SK-N-SH treated with all-trans-retinoic acid at 6 μM for 48 hours (cell line): Measurements from ENCODE around the gene NKAIN4.

Experiments
- ATAC-seq: fragments of 200-7000 bp; cut with Tn5 transposase; 3 replicates; pipeline ENCODE4 v1.9.1; 2020; ENCODE audit warnings: mild to moderate bottlenecking, moderate library complexity
- BACH2 ChIP-seq: fragments of 250-450 bp; sonication (Bioruptor Pico); IDR thresholded peaks from 2 replicates; pipeline ENCODE4 v1.9.0; 2021; ENCODE audit warnings: mild to moderate bottlenecking, borderline replicate concordance
- CREB5 ChIP-seq: fragments of 250-450 bp; sonication (Bioruptor Pico); IDR thresholded peaks from 2 replicates; pipeline ENCODE4 v1.5.1; 2020; ENCODE audit warnings: low read depth, mild to moderate bottlenecking, moderate library complexity
- CSDC2 ChIP-seq: fragments of 250-450 bp; sonication (Bioruptor Pico); IDR thresholded peaks from 2 replicates; pipeline ENCODE4 v1.5.0; 2020; ENCODE audit warnings: mild to moderate bottlenecking, moderate library complexity
- CSRNP3 ChIP-seq: fragments of 250-450 bp; sonication (Bioruptor Pico); IDR thresholded peaks from 2 replicates; pipeline ENCODE4 v1.5.1; 2021; ENCODE audit warnings: mild to moderate bottlenecking, moderate library complexity
- GLIS3 ChIP-seq: fragments of 250-450 bp; sonication (Bioruptor Pico); IDR thresholded peaks from 2 replicates; pipeline ENCODE4 v1.5.0; 2020; ENCODE audit warnings: mild to moderate bottlenecking, moderate library complexity
- PATZ1 ChIP-seq: fragments of 250-450 bp; sonication (Bioruptor Pico); IDR thresholded peaks from 2 replicates; pipeline ENCODE4 v1.8.0; 2020; ENCODE audit warnings: mild to moderate bottlenecking, moderate library complexity, borderline replicate concordance
- POU6F1 ChIP-seq: fragments of 250-450 bp; sonication (Bioruptor Pico); IDR thresholded peaks from 2 replicates; pipeline ENCODE4 v1.8.0; 2021; ENCODE audit warnings: low read depth, mild to moderate bottlenecking, moderate library complexity, borderline replicate concordance
- PPARA ChIP-seq: fragments of 250-450 bp; sonication (Bioruptor Pico); IDR thresholded peaks from 2 replicates; pipeline ENCODE4 v1.5.0; 2020; ENCODE audit warnings: mild to moderate bottlenecking, borderline replicate concordance
- RARB ChIP-seq: fragments of 250-450 bp; sonication (Bioruptor Pico); IDR thresholded peaks from 2 replicates; pipeline ENCODE4 v1.8.0; 2021; ENCODE audit warnings: mild to moderate bottlenecking, moderate library complexity
- SNAI2 ChIP-seq: fragments of 250-450 bp; sonication (Bioruptor Pico); IDR thresholded peaks from 2 replicates; pipeline ENCODE4 v1.5.0; 2020; ENCODE audit warnings: mild to moderate bottlenecking, moderate library complexity
- TCF4 ChIP-seq: fragments of 250-450 bp; sonication (Bioruptor Pico); IDR thresholded peaks from 2 replicates; pipeline ENCODE4 v1.8.0; 2021; ENCODE audit warnings: mild to moderate bottlenecking, moderate library complexity, borderline replicate concordance
- TSHZ2 ChIP-seq: fragments of 250-450 bp; sonication (Bioruptor Pico); IDR thresholded peaks from 2 replicates; pipeline ENCODE4 v1.5.0; 2020; ENCODE audit warnings: mild to moderate bottlenecking, moderate library complexity
- ZFP30 ChIP-seq: fragments of 450-650 bp; formaldehyde crosslinking; IDR thresholded peaks from 2 replicates; pipeline ENCODE4 v1.5.0; 2022; ENCODE audit warnings: mild to moderate bottlenecking, moderate library complexity
- ZNF565 ChIP-seq: fragments of 450-650 bp; formaldehyde crosslinking; conservative IDR thresholded peaks from 2 replicates; pipeline ENCODE4 v1.5.0; 2020; ENCODE audit warnings: low read depth, mild to moderate bottlenecking, moderate library complexity
- ZNF70 ChIP-seq: fragments of 450-650 bp; formaldehyde crosslinking; IDR thresholded peaks from 2 replicates; pipeline ENCODE4 v1.5.0; 2020; ENCODE audit warnings: mild to moderate bottlenecking, moderate library complexity
- ZNF8 ChIP-seq: fragments of 450-650 bp; formaldehyde crosslinking; IDR thresholded peaks from 2 replicates; pipeline ENCODE4 v1.5.0; 2020; ENCODE audit warnings: mild to moderate bottlenecking, moderate library complexity

NKAIN4 gene

GRCh38 chr20:63283397-63284082 is 29.3 kb upstream of the NKAIN4 start:
- TF ChIP-seq RARB (CRISPR knock-in tag) (no peak), ZFP30 (CRISPR knock-in tag) (no peak), CSDC2 (CRISPR knock-in tag) (no peak), TCF4 (CRISPR knock-in tag) (no peak), SNAI2 (CRISPR knock-in tag) (no peak), CSRNP3 (CRISPR knock-in tag) (no peak), POU6F1 (CRISPR knock-in tag) (no peak), ZNF70 (CRISPR knock-in tag) (no peak), PATZ1 (CRISPR knock-in tag) (no peak), TSHZ2 (CRISPR knock-in tag) (no peak), CREB5 (CRISPR knock-in tag) (no peak)
- no peak for ATAC-seq

- no peak for ATAC-seq
- TF ChIP-seq TCF4 (CRISPR knock-in tag) = no peak
- TF ChIP-seq CSRNP3 (CRISPR knock-in tag) = no peak
- no peak for TF ChIP-seq POU6F1 (CRISPR knock-in tag)
- TF ChIP-seq PPARA = no peak
Observed at GRCh38 chr20:63282946-63283345, 28.7 kb upstream of the NKAIN4 start.

- ATAC-seq = no peak
Observed at GRCh38 chr20:63281742-63282665, 27.7 kb upstream of the NKAIN4 start.

More at GRCh38 chr20:63281742-63282665, 27.7 kb upstream of the NKAIN4 start:
- no peak for TF ChIP-seq GLIS3
- TF ChIP-seq CREB5 (CRISPR knock-in tag) = no peak
- no peak for TF ChIP-seq ZFP30 (CRISPR knock-in tag)
- TF ChIP-seq ZNF8 (CRISPR knock-in tag) = no peak
- no peak for TF ChIP-seq BACH2 (CRISPR knock-in tag)
- TF ChIP-seq TCF4 (CRISPR knock-in tag) = no peak
- no peak for TF ChIP-seq ZNF565
- TF ChIP-seq, all 23 proteins: peak for 0
